DMS79 treated with DMSO at 0.1 percent for 48 hours (cell line): ENCODE results near the gene CERS6.
A peak's percentile ranks its signal among the peaks of the same experiment; 100 is the strongest.

Experiments
- DNase-seq: peaks from one replicate; lab custom pipeline; 2025; lab: John Stamatoyannopoulos, UW

Gene CERS6

GRCh38 chr2:168530982-168531622 is 75.0 kb downstream of the CERS6 start:
- DNase-seq = no peak

GRCh38 chr2:168534926-168535325 is 78.9 kb downstream of the CERS6 start:
- DNase-seq = no peak

GRCh38 chr2:168536925-168537466 is 80.9 kb downstream of the CERS6 start:
- no peak for DNase-seq

GRCh38 chr2:168538133-168538532 is 82.1 kb downstream of the CERS6 start:
- DNase-seq = no peak

GRCh38 chr2:168538534-168538933 is 82.5 kb downstream of the CERS6 start:
- no peak for DNase-seq

GRCh38 chr2:168539945-168540344 is 83.9 kb downstream of the CERS6 start:
- no peak for DNase-seq

- DNase-seq = no peak
Measured at GRCh38 chr2:168541858-168542257, 85.8 kb downstream of the CERS6 start.

- no peak for DNase-seq
Measured at GRCh38 chr2:168543037-168543436, 87.0 kb downstream of the CERS6 start.

GRCh38 chr2:168543935-168544334 is 87.9 kb downstream of the CERS6 start:
- no peak for DNase-seq

GRCh38 chr2:168545439-168546082 is 89.5 kb downstream of the CERS6 start:
- no peak for DNase-seq

GRCh38 chr2:168550670-168551069 is 94.6 kb downstream of the CERS6 start:
- DNase-seq = no peak

- DNase-seq = no peak
Measured at GRCh38 chr2:168552450-168552856, 96.4 kb downstream of the CERS6 start.

- DNase-seq = no peak
Measured at GRCh38 chr2:168555283-168555682, 99.2 kb downstream of the CERS6 start.

GRCh38 chr2:168559187-168559586 is 103.1 kb downstream of the CERS6 start:
- DNase-seq = peak; percentile 28

- no peak for DNase-seq
Measured at GRCh38 chr2:168560817-168561499, 104.9 kb downstream of the CERS6 start.

GRCh38 chr2:168561991-168562390 is 105.9 kb downstream of the CERS6 start:
- DNase-seq = no peak

GRCh38 chr2:168562971-168563370 is 106.9 kb downstream of the CERS6 start:
- no peak for DNase-seq

- no peak for DNase-seq
Measured at GRCh38 chr2:168564641-168565040, 108.6 kb downstream of the CERS6 start.

GRCh38 chr2:168565112-168565511 is 109.0 kb downstream of the CERS6 start:
- DNase-seq = no peak

GRCh38 chr2:168565512-168565911 is 109.4 kb downstream of the CERS6 start:
- no peak for DNase-seq

- no peak for DNase-seq
Measured at GRCh38 chr2:168566974-168567665, 111.0 kb downstream of the CERS6 start.

GRCh38 chr2:168567836-168568235 is 111.8 kb downstream of the CERS6 start:
- DNase-seq = no peak
